ENCODE data around the gene NBEAL1.
"Not testable (repeated sequence)": the region's sequence is repeated elsewhere in the genome, so short reads cannot be mapped to it uniquely, and the experiment has no call there.

Gene NBEAL1

DNA sequence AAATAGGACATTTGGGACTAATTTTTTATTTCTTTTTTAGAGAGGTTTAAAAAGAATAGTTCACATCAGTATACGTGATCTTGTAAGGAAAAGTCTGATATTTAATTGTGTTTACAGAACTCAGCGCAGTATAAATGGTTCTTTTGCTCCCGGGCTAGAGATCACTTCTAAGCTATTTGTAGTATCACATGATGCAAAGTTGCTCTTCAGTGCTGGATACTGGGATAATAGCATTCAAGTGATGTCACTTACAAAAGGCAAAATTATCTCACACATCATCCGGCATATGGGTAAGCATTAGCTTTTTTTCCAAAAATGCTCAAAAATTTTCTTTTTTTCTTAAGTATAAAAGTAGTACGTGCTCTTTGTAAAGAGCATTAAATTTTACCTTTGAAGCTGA, 186.8 kb downstream of the NBEAL1 start:
- H3K4me2 ChIP-seq (ENCODE audit: insufficient read depth, low read length), result no peak overlapping the region
- H3K9me3 ChIP-seq (ENCODE audit: insufficient read depth, low read length, severe bottlenecking), result no peaks in the 10 kb centered on the region
- TF ChIP-seq EZH2 (IDR thresholded peaks at IDR 0.05; ENCODE audit: borderline replicate concordance, low read depth, low read length, severe bottlenecking), result no peak
- TF ChIP-seq, protein P1, sequence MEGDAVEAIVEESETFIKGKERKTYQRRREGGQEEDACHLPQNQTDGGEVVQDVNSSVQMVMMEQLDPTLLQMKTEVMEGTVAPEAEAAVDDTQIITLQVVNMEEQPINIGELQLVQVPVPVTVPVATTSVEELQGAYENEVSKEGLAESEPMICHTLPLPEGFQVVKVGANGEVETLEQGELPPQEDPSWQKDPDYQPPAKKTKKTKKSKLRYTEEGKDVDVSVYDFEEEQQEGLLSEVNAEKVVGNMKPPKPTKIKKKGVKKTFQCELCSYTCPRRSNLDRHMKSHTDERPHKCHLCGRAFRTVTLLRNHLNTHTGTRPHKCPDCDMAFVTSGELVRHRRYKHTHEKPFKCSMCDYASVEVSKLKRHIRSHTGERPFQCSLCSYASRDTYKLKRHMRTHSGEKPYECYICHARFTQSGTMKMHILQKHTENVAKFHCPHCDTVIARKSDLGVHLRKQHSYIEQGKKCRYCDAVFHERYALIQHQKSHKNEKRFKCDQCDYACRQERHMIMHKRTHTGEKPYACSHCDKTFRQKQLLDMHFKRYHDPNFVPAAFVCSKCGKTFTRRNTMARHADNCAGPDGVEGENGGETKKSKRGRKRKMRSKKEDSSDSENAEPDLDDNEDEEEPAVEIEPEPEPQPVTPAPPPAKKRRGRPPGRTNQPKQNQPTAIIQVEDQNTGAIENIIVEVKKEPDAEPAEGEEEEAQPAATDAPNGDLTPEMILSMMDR (IDR thresholded peaks at IDR 0.05; ENCODE audit: borderline replicate concordance, extremely low read depth, low read length, poor library complexity, severe bottlenecking), result no peak
- DNase-seq, result no peak
- no peaks in the 10 kb centered on the region for H4K20me1 ChIP-seq (ENCODE audit: insufficient read depth, low read length)
- no peak overlapping the region for H2AFZ ChIP-seq (ENCODE audit: low read depth, low read length)
- no peak for ATAC-seq (ENCODE audit: insufficient read depth, low read depth)
- H3K4me3 ChIP-seq (ENCODE audit: low read depth in 1 of 2, low read length in 2 of 2), result no peak overlapping the region
- H3K27ac ChIP-seq (ENCODE audit: low read length), result no peak overlapping the region
- H3K79me2 ChIP-seq (ENCODE audit: insufficient read depth, low read length), result no peaks in the 10 kb centered on the region
- no peaks in the 10 kb centered on the region for H3K4me1 ChIP-seq (ENCODE audit: insufficient read depth, low read length)
- H3K27me3 ChIP-seq (ENCODE audit: insufficient read depth, low read length, poor library complexity), result no peaks in the 10 kb centered on the region
- H3K9ac ChIP-seq (ENCODE audit: low read depth, low read length), result no peak overlapping the region
- no peaks in the 10 kb centered on the region for H3K36me3 ChIP-seq (ENCODE audit: insufficient read depth, low read length)

DNA sequence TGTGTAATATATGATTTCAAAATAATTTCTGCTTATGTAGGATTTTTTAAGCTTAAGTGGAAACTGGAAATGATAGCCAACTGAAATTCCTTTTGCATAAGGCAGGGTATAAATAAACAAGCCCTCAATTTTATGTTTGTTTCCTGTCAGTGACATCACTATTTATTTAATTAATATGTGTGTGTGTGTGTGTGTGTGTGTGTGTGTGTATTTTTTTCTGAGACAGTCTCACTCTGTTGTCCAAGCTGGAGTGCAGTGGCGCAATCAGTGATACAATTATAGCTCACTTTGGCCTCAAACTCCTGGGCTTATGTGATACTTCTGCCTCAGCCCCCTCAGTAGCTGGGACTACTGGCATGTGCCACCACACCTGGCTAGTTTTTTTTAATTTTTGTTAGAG, 194.9 kb downstream of the NBEAL1 start:
- Histone ChIP-seq H3K9me3 (ENCODE audit: insufficient read depth, low read length, severe bottlenecking) (no peaks in the 10 kb centered on the region), H3K27me3 (ENCODE audit: insufficient read depth, low read length, poor library complexity) (no peaks in the 10 kb centered on the region), H3K4me1 (ENCODE audit: insufficient read depth, low read length) (no peaks in the 10 kb centered on the region), H3K4me2 (ENCODE audit: insufficient read depth, low read length) (no peak overlapping the region), H3K27ac (ENCODE audit: low read length) (no peak overlapping the region), H4K20me1 (ENCODE audit: insufficient read depth, low read length) (no peaks in the 10 kb centered on the region), H3K79me2 (ENCODE audit: insufficient read depth, low read length) (no peaks in the 10 kb centered on the region), H3K4me3 (ENCODE audit: low read depth in 1 of 2, low read length in 2 of 2) (no peak overlapping the region), H3K36me3 (ENCODE audit: insufficient read depth, low read length) (no peaks in the 10 kb centered on the region), H3K9ac (ENCODE audit: low read depth, low read length) (no peak overlapping the region), H2AFZ (ENCODE audit: low read depth, low read length) (no peak overlapping the region)
- DNase-seq, result no peak
- ATAC-seq (ENCODE audit: insufficient read depth, low read depth), result no peak
- TF ChIP-seq EZH2 (IDR thresholded peaks at IDR 0.05; ENCODE audit: borderline replicate concordance, low read depth, low read length, severe bottlenecking), result no peak
- TF ChIP-seq, protein P1 (IDR thresholded peaks at IDR 0.05; ENCODE audit: borderline replicate concordance, extremely low read depth, low read length, poor library complexity, severe bottlenecking), result no peak

DNA sequence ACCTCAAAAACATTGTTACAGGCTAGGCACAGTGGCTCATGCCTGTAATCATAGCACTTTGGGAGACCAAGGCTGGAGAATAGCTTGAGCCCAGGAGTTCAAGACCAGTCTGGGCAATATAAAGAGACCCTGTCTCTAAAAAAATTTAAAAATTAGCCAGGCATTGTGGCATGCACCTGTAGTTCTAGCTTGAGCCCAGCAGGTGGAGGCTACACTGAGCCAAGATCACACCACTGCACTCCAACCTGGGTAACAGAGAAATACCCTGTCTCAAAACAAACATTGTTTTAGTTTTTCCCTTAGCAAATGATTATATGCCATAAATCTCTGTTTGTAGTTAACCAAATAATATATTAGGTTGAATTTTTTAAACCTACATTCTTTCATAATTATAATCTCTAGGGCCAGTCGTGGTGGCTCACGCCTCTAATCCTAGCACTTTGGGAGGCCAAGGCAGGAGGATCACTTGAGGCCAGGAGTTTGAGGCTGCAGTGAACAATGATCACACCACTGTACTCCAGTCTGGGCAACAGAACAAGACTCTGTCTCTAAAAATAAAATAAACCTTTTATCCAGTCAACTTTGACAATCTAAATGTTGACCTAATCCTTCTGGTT, 210.9 kb downstream of the NBEAL1 start:
- no peak overlapping the region for H2AFZ ChIP-seq (ENCODE audit: low read depth, low read length)
- no peaks in the 10 kb centered on the region for H4K20me1 ChIP-seq (ENCODE audit: insufficient read depth, low read length)
- H3K4me2 ChIP-seq (ENCODE audit: insufficient read depth, low read length), result no peak overlapping the region
- H3K4me3 ChIP-seq (ENCODE audit: low read depth in 1 of 2, low read length in 2 of 2), result no peak overlapping the region
- H3K36me3 ChIP-seq (ENCODE audit: insufficient read depth, low read length), result no peaks in the 10 kb centered on the region
- H3K4me1 ChIP-seq (ENCODE audit: insufficient read depth, low read length), result no peaks in the 10 kb centered on the region
- peak; percentile 46 for DNase-seq
- TF ChIP-seq, protein P1 (IDR thresholded peaks at IDR 0.05; ENCODE audit: borderline replicate concordance, extremely low read depth, low read length, poor library complexity, severe bottlenecking), result peak; percentile 69
- TF ChIP-seq EZH2 (IDR thresholded peaks at IDR 0.05; ENCODE audit: borderline replicate concordance, low read depth, low read length, severe bottlenecking), result no peak
- H3K27ac ChIP-seq (ENCODE audit: low read length), result no peak overlapping the region
- no peaks in the 10 kb centered on the region for H3K79me2 ChIP-seq (ENCODE audit: insufficient read depth, low read length)
- peak; percentile 86 for ATAC-seq (ENCODE audit: insufficient read depth, low read depth)
- no peak overlapping the region for H3K9ac ChIP-seq (ENCODE audit: low read depth, low read length)
- no peaks in the 10 kb centered on the region for H3K27me3 ChIP-seq (ENCODE audit: insufficient read depth, low read length, poor library complexity)
- no peaks in the 10 kb centered on the region for H3K9me3 ChIP-seq (ENCODE audit: insufficient read depth, low read length, severe bottlenecking)

DNA sequence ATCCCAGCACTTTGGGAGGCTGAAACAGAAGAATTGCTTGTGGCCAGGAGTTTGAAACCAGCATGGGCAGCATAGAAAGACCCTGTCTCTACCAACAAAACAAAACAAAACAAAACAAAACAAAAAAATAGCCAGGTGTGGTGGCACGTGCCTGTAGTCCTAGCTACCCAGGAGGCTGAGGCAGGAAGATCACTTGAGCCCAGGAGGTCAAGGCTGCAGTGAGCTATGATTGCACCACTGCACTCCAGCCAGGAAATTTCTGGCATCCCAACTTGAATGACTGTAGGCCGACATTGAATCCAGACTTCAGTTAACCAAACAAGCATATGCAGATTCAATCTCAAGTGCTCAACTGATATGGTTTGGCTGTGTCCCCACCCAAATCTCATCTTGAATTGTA, 215.0 kb downstream of the NBEAL1 start:
- not testable (repeated sequence) for H3K4me1 ChIP-seq (ENCODE audit: insufficient read depth, low read length); DNase-seq; ATAC-seq (ENCODE audit: insufficient read depth, low read depth)

More for the DNA sequence above, 215.0 kb downstream of the NBEAL1 start:
- not testable (repeated sequence) for H3K4me2 ChIP-seq (ENCODE audit: insufficient read depth, low read length); H3K27ac ChIP-seq (ENCODE audit: low read length); H3K79me2 ChIP-seq (ENCODE audit: insufficient read depth, low read length); H3K4me3 ChIP-seq (ENCODE audit: low read depth in 1 of 2, low read length in 2 of 2); H2AFZ ChIP-seq (ENCODE audit: low read depth, low read length); H3K9ac ChIP-seq (ENCODE audit: low read depth, low read length); H4K20me1 ChIP-seq (ENCODE audit: insufficient read depth, low read length); H3K36me3 ChIP-seq (ENCODE audit: insufficient read depth, low read length); H3K9me3 ChIP-seq (ENCODE audit: insufficient read depth, low read length, severe bottlenecking); H3K27me3 ChIP-seq (ENCODE audit: insufficient read depth, low read length, poor library complexity)
